Measurements from ENCODE around the gene CDYL. TPM values are rescaled to one million over a fixed set of nuclear protein-coding genes. Genes with fewer than 3 reads are reported as not detected.
A peak's percentile ranks its signal among the peaks of the same experiment; 100 is the strongest.

Gene CDYL
- total RNA-seq, 1 donor from 2014 or later = 74.1 TPM

DNA sequence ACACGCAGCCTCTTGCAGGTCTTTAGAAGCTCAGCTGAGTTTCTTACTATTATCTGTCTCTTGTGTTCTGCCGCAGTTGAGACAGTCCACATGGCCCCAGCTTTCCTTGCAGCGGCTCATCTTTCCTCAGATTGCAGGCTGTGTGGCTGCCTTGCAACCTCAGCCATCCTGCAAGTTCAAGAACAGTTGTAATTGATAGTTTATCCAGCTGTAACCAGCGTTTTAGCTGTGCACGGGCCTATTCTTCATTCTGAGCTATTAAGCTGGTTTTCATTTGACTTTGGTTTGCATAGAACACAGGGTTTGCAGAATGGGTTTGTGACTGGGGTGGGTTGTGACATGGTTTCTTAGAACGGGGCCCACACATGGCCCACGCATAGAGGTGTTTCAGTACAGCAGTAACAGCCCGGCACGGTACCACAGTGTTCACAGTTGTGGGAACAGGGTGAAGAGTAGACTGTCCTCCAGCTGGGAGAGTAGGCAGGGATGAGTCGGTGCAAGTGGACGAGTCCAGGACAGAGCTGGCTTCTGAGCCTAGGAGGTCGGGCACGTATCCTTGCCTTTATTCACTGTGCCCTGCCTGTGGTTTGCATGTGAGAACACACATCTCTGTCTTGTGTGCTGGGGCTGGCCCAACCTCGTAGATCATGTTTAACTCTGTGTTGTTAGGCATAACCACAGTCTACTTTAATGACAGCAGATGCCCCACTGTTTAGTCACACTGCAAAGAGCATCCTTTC lies 138.4 kb downstream of the CDYL start:
- Mint-ChIP-seq H3K27ac (peak overlapping the region; percentile 83), H3K36me3 (peaks cover 25% of the 10 kb centered on the region), H3K4me1 (ENCODE audit: unreplicated experiment) (peaks cover 42% of the 10 kb centered on the region), H3K27me3 (no peaks in the 10 kb centered on the region), H3K9me3 (no peaks in the 10 kb centered on the region), H3K4me3 (peak overlapping the region; percentile 58)
- TF ChIP-seq, protein P1, sequence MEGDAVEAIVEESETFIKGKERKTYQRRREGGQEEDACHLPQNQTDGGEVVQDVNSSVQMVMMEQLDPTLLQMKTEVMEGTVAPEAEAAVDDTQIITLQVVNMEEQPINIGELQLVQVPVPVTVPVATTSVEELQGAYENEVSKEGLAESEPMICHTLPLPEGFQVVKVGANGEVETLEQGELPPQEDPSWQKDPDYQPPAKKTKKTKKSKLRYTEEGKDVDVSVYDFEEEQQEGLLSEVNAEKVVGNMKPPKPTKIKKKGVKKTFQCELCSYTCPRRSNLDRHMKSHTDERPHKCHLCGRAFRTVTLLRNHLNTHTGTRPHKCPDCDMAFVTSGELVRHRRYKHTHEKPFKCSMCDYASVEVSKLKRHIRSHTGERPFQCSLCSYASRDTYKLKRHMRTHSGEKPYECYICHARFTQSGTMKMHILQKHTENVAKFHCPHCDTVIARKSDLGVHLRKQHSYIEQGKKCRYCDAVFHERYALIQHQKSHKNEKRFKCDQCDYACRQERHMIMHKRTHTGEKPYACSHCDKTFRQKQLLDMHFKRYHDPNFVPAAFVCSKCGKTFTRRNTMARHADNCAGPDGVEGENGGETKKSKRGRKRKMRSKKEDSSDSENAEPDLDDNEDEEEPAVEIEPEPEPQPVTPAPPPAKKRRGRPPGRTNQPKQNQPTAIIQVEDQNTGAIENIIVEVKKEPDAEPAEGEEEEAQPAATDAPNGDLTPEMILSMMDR (conservative IDR thresholded peaks at IDR 0.05) = no peak
- no peak for DNase-seq (ENCODE audit: extremely low spot score, unreplicated experiment)

DNA sequence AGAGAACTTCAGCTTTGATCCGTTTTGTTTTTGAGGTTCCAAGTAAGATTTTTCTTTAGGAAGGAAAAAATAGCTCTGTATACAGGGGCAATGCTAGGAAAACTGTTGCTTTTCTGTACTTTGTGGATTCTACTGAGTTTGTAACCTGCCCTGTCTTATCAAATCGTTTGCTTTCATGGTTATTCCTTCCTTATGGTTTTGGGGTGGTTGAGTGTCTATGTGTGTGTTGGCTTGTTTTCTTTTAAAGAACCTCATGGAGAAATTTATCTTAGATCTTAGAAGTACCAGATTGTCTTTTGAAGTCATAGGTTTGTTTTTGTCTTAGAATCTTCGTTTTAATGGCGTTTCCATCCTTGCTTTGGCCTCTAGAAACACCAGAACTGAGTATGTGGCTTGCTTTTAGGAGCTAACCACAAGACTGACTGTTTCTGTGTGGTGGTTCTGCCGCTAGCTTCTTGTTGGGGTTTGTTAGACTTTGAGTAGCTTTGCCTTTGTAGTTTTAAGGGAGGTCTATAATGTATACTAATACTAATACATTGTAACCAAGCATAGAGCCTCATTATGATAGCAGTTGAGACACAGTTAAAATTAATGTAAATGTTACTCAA lies 140.9 kb downstream of the CDYL start:
- H3K4me3 Mint-ChIP-seq = no peak overlapping the region
- H3K27ac Mint-ChIP-seq = no peak overlapping the region
- DNase-seq (ENCODE audit: extremely low spot score, unreplicated experiment) = no peak
- H3K9me3 Mint-ChIP-seq = no peaks in the 10 kb centered on the region
- TF ChIP-seq, protein P1 (conservative IDR thresholded peaks at IDR 0.05) = no peak
- H3K4me1 Mint-ChIP-seq (ENCODE audit: unreplicated experiment) = peaks cover 38% of the 10 kb centered on the region
- no peaks in the 10 kb centered on the region for H3K27me3 Mint-ChIP-seq
- H3K36me3 Mint-ChIP-seq = peaks cover 27% of the 10 kb centered on the region

DNA sequence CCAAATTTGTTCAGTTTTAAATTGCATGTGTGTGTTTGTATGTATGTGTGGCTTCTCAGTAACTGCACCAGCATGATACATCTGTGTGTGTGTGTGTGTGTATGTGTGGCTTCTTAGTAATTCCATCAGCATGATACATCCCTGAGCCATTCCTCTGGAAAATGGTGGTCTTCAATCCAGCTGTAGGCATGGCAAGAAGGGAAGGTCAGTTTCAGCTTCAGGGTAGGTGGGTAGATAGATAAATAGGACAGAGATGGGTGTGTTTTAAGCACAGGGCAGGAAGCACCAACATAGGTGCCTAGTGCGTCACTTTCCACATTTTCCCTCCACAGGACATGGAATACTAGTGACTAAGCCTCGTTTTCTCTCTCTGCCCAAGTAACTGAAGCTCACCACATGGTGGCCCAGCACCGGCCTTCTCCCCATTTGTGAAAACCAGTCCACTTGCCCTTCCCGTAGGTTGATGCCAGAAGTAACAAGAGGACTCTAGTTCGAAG lies 144.8 kb downstream of the CDYL start:
- no peaks in the 10 kb centered on the region for H3K9me3 Mint-ChIP-seq
- H3K36me3 Mint-ChIP-seq = peaks cover 35% of the 10 kb centered on the region
- peak overlapping the region; percentile 4 for H3K27ac Mint-ChIP-seq
- TF ChIP-seq, protein P1 (conservative IDR thresholded peaks at IDR 0.05) = no peak
- DNase-seq (ENCODE audit: extremely low spot score, unreplicated experiment) = no peak
- H3K4me3 Mint-ChIP-seq = no peak overlapping the region
- peaks cover 22% of the 10 kb centered on the region for H3K4me1 Mint-ChIP-seq (ENCODE audit: unreplicated experiment)
- no peaks in the 10 kb centered on the region for H3K27me3 Mint-ChIP-seq

DNA sequence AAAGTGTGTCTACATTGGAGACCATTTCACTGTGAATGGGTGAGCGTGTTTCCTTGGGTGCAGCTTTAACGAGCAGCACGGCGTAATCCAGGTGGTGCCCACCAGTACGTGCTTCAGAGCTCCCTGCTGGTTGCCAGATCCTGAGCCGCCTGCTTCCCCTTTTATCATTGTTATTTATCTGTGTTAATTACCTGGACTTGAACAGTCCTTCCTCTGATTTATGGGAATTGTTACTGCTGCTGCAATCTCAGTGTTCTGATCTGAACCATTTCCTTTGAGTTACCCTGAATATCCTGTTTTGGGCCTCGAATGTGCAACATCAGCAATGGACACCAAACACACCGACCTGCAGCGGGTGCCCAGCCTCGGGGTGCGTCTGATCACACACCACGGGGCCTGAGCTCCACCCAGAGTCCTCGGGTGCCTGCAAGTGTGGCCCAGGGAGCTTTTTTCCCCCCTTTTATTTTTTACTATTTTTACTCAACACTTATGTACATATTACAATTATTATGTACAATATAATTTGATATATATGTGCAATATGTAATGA lies 146.4 kb downstream of the CDYL start:
- H3K4me1 Mint-ChIP-seq (ENCODE audit: unreplicated experiment) = peaks cover 19% of the 10 kb centered on the region
- DNase-seq (ENCODE audit: extremely low spot score, unreplicated experiment) = no peak
- H3K36me3 Mint-ChIP-seq = peaks cover 26% of the 10 kb centered on the region
- no peaks in the 10 kb centered on the region for H3K27me3 Mint-ChIP-seq
- H3K4me3 Mint-ChIP-seq = no peak overlapping the region
- no peak overlapping the region for H3K27ac Mint-ChIP-seq
- H3K9me3 Mint-ChIP-seq = no peaks in the 10 kb centered on the region
- TF ChIP-seq, protein P1 (conservative IDR thresholded peaks at IDR 0.05) = no peak

DNA sequence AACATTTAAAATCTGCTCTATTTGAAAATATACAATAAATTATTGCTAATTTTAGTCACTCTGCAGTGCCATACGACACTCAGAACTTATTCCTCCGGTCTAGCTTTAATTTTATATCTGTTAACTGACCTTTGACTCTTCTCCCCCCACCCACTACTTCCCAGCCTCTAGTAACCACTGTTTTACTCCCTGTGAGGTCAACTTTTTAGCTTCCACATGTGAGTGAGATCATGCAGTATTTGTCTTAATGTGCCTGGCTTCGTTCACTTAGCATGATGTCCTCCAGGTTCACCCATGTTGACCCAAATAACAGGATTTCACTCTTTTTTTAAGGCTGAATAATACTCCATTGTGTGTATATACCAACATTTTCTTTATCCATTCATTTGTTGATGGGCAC lies 146.9 kb downstream of the CDYL start:
- DNase-seq (ENCODE audit: extremely low spot score, unreplicated experiment) = no peak
- Mint-ChIP-seq H3K27me3 (no peaks in the 10 kb centered on the region), H3K36me3 (peaks cover 31% of the 10 kb centered on the region), H3K4me1 (ENCODE audit: unreplicated experiment) (peaks cover 15% of the 10 kb centered on the region), H3K4me3 (no peak overlapping the region), H3K9me3 (no peaks in the 10 kb centered on the region), H3K27ac (no peak overlapping the region)
- TF ChIP-seq, protein P1 (conservative IDR thresholded peaks at IDR 0.05) = no peak

Measured in type B pancreatic cell (in vitro differentiated cells).